SU-DHL-6 (cell line): ENCODE data around the gene NUP85.

Experiments
- H2AFZ ChIP-seq: fragments of 200-600 bp; sonication (generic); 2 replicates; pipeline ENCODE4 v1.6.1; 2014; ENCODE audit warnings: low read depth, mild to moderate bottlenecking, moderate library complexity, mixed read lengths, antibody characterized with exemption, low read length; ENCODE audit not compliant: severe bottlenecking
- H3F3A ChIP-seq: fragments of 200-600 bp; shearing (Covaris generic); 2 replicates; pipeline ENCODE4 v1.6.0; 2016; ENCODE audit warnings: antibody characterized with exemption, mild to moderate bottlenecking; ENCODE audit not compliant: insufficient read depth
- H3K27ac ChIP-seq: fragments of 200-600 bp; sonication (generic); 2 replicates; pipeline ENCODE4 v1.5.1; 2016; ENCODE audit warnings: low read depth, mild to moderate bottlenecking, low read length, moderate library complexity, mixed read lengths
- H3K27me3 ChIP-seq: fragments of 200-600 bp; sonication (generic), shearing (Covaris generic); 2 replicates; pipeline ENCODE4 v1.6.0; 2014; ENCODE audit warnings: mild to moderate bottlenecking, low read length
- H3K36me3 ChIP-seq: fragments of 200-600 bp; sonication (generic); 2 replicates; pipeline ENCODE4 v1.6.1; 2014; ENCODE audit warnings: mild to moderate bottlenecking, low read length, mixed read lengths
- H3K4me2 ChIP-seq: fragments of 300-600, 200-600 bp; shearing (Covaris generic), sonication (generic); 2 replicates; pipeline ENCODE4 v1.6.0; 2014; ENCODE audit warnings: low read length, low read depth, mild to moderate bottlenecking; ENCODE audit not compliant: poor library complexity, severe bottlenecking
- H3K4me3 ChIP-seq: fragments of 200-600 bp; sonication (generic); 2 replicates; pipeline ENCODE4 v1.5.1; 2014; ENCODE audit warnings: antibody characterized with exemption, low read length, mild to moderate bottlenecking, mixed read lengths; ENCODE audit not compliant: insufficient read depth, poor library complexity, severe bottlenecking
- H3K79me2 ChIP-seq: fragments of 200-600 bp; sonication (generic); 2 replicates; pipeline ENCODE4 v1.6.1; 2014; ENCODE audit warnings: mild to moderate bottlenecking, low read length, moderate library complexity; ENCODE audit not compliant: insufficient read depth
- H3K9ac ChIP-seq: fragments of 200-600 bp; sonication (generic); 2 replicates; pipeline ENCODE4 v1.7.0; 2014; ENCODE audit warnings: mild to moderate bottlenecking, low read length
- H3K9me2 ChIP-seq: fragments of 200-600 bp; sonication (generic); replicated peaks from 2 replicates; pipeline ENCODE4 v1.6.1; 2014; ENCODE audit warnings: low read length; ENCODE audit not compliant: insufficient read depth
- H3K9me3 ChIP-seq: fragments of 200-600 bp; sonication (generic); 2 replicates; pipeline ENCODE4 v1.6.1; 2014; ENCODE audit warnings: low read length, mixed read lengths; ENCODE audit not compliant: insufficient read depth
- H4K20me1 ChIP-seq: fragments of 200-600 bp; sonication (generic); 2 replicates; pipeline ENCODE4 v1.6.1; 2014; ENCODE audit warnings: low read depth, mild to moderate bottlenecking, antibody characterized with exemption, low read length, moderate library complexity, mixed read lengths
- CTCF ChIP-seq: fragments of 200-600 bp; sonication (generic); IDR thresholded peaks from one replicate; pipeline ENCODE4 v1.5.1; 2017; ENCODE audit warnings: antibody characterized with exemption, mild to moderate bottlenecking, low read length, moderate library complexity; ENCODE audit not compliant: insufficient read depth, poor library complexity, severe bottlenecking
- EZH2phosphoT487 ChIP-seq: fragments of 200-600 bp; sonication (generic), shearing (Covaris generic); conservative IDR thresholded peaks from 2 replicates; pipeline ENCODE4 v1.6.1; 2018; ENCODE audit warnings: mild to moderate bottlenecking, antibody characterized with exemption, low read length, moderate library complexity, mixed read lengths

The NUP85 gene

GRCh38 chr17:75174996-75175395, 30.5 kb upstream of the NUP85 start:
- H3K9me2 ChIP-seq: no peaks in the 10 kb centered on the region
- no peak overlapping the region for H3K4me3 ChIP-seq
- no peak overlapping the region for H3K4me2 ChIP-seq
- H3K79me2 ChIP-seq: peaks cover 76% of the 10 kb centered on the region
- TF ChIP-seq EZH2phosphoT487 (no peak), CTCF (no peak)
- no peaks in the 10 kb centered on the region for H3K27me3 ChIP-seq
- no peaks in the 10 kb centered on the region for H4K20me1 ChIP-seq
- H3K27ac ChIP-seq: no peak overlapping the region
- H3K9me3 ChIP-seq: no peaks in the 10 kb centered on the region
- H2AFZ ChIP-seq: no peak overlapping the region
- H3K9ac ChIP-seq: no peak overlapping the region
- peaks cover 30% of the 10 kb centered on the region for H3K36me3 ChIP-seq
- peaks cover 22% of the 10 kb centered on the region for H3F3A ChIP-seq

- peaks cover 28% of the 10 kb centered on the region for H3K36me3 ChIP-seq
- H4K20me1 ChIP-seq: peaks cover 6% of the 10 kb centered on the region; the same call in 1 of the 2 replicates
- TF ChIP-seq EZH2phosphoT487: no peak
- H3F3A ChIP-seq: peaks cover 24% of the 10 kb centered on the region
- H3K27ac ChIP-seq: no peak overlapping the region
- no peaks in the 10 kb centered on the region for H3K9me2 ChIP-seq
- H3K9me3 ChIP-seq: no peaks in the 10 kb centered on the region
- no peak overlapping the region for H3K4me3 ChIP-seq
- no peak overlapping the region for H3K9ac ChIP-seq
- no peaks in the 10 kb centered on the region for H3K27me3 ChIP-seq
- H2AFZ ChIP-seq: no peak overlapping the region
- H3K4me2 ChIP-seq: no peak overlapping the region
- peaks cover 76% of the 10 kb centered on the region for H3K79me2 ChIP-seq
These were observed 28.9 kb upstream of the NUP85 start for GRCh38 chr17:75176625-75177024.

GRCh38 chr17:75178453-75178852, 27.0 kb upstream of the NUP85 start:
- Histone ChIP-seq H3K9ac (no peak overlapping the region), H3K4me3 (no peak overlapping the region), H3K9me2 (no peaks in the 10 kb centered on the region), H2AFZ (no peak overlapping the region), H3F3A (peaks cover 20% of the 10 kb centered on the region), H3K9me3 (no peaks in the 10 kb centered on the region), H3K79me2 (peaks cover 74% of the 10 kb centered on the region), H3K4me2 (no peak overlapping the region), H3K27me3 (no peaks in the 10 kb centered on the region), H3K27ac (no peak overlapping the region), H3K36me3 (peaks cover 23% of the 10 kb centered on the region), H4K20me1 (peaks cover 6% of the 10 kb centered on the region; the same call in 1 of the 2 replicates)
- TF ChIP-seq CTCF (no peak), EZH2phosphoT487 (no peak)

GRCh38 chr17:75181110-75181509, 24.4 kb upstream of the NUP85 start:
- H2AFZ ChIP-seq: no peak overlapping the region
- TF ChIP-seq CTCF (no peak), EZH2phosphoT487 (no peak)
- H3K4me3 ChIP-seq: peak overlapping the region; percentile 81
- H3K36me3 ChIP-seq: peaks cover 12% of the 10 kb centered on the region
- peaks cover 7% of the 10 kb centered on the region for H3F3A ChIP-seq
- H3K9me2 ChIP-seq: no peaks in the 10 kb centered on the region
- peak overlapping the region; percentile 79 for H3K4me2 ChIP-seq
- H3K9ac ChIP-seq: peak overlapping the region; percentile 91
- H3K27ac ChIP-seq: peak overlapping the region; percentile 90; the same call in 1 of the 2 replicates
- H4K20me1 ChIP-seq: peaks cover 6% of the 10 kb centered on the region; the same call in 1 of the 2 replicates
- peaks cover 61% of the 10 kb centered on the region for H3K79me2 ChIP-seq
- no peaks in the 10 kb centered on the region for H3K9me3 ChIP-seq
- no peaks in the 10 kb centered on the region for H3K27me3 ChIP-seq
